GM19238 (cell line): ENCODE results near the gene RP9.
A peak's percentile ranks its signal among the peaks of the same experiment; 100 is the strongest.

Experiments used
- DNase-seq: peaks from one replicate; pipeline ENCODE4 v3.0.0; 2011; ENCODE audit warnings: low spot score; ENCODE audit not compliant: insufficient read length

Gene RP9, protein sequence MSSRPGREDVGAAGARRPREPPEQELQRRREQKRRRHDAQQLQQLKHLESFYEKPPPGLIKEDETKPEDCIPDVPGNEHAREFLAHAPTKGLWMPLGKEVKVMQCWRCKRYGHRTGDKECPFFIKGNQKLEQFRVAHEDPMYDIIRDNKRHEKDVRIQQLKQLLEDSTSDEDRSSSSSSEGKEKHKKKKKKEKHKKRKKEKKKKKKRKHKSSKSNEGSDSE

DNA sequence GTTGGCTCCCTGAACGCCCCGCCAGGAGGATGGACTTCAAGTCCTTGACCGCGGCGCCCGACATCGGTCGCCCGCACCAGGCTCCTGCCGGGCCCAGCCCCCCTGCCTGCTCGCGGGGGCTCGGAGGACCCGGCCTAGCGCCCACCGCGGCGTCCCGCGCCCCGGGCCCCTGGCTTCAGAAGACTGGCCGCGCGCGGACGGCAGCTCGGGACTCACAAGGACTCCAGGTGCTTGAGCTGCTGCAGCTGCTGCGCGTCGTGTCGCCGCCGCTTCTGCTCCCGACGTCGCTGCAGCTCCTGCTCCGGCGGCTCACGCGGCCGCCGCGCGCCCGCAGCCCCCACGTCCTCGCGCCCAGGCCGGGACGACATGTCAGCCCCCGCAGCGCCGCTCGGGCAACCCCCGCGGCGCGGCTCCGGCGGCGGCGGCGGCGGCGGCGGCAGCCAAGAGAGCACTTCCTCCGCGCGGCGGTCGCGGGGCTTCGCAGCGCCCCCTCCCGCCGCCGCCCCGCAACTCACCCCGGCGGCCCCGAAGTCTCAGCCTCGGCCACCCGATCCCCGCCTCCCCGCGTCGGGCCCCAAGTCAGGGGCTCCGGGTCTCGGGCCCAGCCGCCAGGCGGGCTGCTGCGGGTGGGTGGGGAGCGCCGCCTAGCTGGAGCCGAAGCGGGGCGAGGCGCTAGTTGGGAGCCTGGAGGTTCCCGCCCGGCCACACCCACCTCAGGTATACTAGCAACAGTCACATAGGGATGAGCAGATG, at the start of gene RP9:
TSS of gene RP9 (minus strand) at position 400 of the 753 bp plus-strand sequence. CDS start at position 368, 32 bp downstream.
- peak; percentile 72 for DNase-seq

DNA sequence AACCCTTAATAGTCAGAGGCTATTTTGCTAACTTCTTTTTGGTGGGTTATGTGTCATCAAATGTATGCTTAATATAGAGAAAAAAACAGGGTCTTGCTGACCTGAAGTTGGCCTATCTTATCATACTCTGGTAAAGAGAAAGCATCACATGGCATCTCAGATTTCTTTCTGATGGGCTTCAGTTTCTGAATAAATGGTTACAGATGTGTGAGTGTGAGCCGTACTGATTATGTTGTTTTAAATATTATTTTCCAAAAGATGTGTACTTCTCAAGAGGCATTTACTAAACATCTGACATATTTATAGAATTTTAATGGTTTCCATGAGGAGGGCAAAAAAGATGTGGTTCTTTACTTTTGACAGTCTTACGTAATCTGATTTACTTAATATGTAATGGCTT, 48.6 kb upstream of the RP9 start:
- DNase-seq = no peak

DNA sequence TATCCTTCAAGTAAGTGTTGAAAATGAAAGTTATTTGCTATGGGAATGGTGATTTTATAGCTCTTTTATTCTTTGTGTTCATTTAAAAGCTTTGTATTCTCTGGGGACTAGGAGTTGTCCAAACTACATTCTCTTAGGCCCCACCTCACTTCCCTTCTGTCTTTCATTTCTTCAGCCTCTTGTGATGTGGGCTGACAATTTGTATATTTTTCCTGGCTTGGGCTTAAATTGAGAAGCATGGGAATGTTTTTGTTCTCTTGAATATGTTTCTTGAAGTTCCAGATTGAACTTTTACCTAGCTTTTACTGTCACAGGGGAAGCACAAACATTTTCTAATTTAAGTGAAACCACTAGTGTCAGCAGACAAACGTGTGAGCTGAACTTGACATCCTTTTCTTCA, 48.1 kb upstream of the RP9 start:
- no peak for DNase-seq

DNA sequence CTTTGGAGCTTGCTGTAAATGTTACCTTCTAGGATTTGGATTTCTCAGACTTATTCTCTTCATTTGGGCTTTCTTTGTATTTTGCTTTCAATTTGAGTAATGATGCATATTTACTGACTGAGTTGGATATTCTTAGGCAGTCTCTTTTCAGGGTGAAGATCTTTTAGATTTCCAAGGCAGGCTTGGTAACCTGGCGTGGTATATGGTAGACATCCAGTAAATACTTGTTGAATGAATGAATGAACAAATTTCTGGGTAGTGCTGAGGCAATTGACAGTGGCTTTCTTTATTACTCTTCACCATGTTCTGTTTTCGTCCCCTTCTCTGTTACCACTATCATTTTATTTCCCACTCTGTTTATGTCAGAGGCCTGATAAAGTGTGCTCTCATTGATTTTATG, 47.2 kb upstream of the RP9 start:
- no peak for DNase-seq

DNA sequence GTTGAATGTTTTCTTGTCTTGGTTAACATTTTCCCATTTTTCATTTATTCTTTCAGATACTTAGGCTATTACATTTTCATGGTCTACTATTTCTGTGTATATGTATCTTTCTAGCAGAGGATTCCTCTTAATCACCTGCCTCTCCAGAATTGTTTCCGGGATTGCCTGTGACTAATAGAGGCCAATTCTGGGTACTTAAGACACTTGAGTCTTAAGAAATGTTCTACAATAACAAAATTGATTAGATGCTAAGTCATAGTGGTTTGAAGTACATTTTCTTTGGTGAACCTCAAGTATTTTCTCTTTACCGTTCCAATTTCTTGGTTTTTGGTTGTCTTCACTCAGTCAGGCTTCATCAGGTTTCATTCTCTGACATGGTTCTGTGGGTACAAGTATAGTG, 46.6 kb upstream of the RP9 start:
- DNase-seq = no peak

DNA sequence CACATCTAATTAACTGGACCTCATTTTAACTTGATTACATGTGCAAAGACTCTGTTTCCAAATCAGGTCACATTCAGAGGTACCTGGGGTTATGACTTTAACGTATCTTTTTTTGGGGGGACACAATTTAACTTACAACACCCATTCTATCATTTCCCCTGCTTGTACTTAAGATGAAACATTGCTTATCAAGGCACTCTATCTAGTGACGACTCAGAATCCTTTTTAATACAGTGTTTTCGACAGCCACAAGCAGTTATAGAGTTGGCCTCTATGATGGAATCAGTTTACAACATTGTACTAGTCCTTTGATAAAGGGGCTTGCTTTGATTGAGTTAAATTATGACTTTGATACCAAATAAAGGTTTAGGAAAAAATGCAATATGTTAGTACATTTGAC, 42.9 kb upstream of the RP9 start:
- DNase-seq = no peak

DNA sequence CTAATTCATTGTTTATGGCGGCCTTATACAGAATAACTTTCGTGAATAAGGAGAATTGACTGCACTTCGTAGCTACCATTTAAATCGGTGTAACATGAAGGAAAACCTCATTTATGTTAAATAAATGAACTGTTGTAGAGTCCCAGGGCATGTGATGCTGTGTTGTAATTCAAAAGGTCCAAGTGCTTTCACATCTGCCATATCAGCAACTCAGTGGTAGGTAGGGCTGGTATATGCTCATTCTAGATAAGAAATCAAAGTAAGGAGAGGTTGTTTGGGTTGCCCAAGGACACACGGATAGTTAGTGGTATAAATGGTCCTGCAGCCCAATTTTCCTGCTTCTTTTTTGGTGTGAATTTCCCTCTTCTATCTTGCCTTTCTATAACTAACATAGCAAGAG, 36.0 kb upstream of the RP9 start:
- no peak for DNase-seq

DNA sequence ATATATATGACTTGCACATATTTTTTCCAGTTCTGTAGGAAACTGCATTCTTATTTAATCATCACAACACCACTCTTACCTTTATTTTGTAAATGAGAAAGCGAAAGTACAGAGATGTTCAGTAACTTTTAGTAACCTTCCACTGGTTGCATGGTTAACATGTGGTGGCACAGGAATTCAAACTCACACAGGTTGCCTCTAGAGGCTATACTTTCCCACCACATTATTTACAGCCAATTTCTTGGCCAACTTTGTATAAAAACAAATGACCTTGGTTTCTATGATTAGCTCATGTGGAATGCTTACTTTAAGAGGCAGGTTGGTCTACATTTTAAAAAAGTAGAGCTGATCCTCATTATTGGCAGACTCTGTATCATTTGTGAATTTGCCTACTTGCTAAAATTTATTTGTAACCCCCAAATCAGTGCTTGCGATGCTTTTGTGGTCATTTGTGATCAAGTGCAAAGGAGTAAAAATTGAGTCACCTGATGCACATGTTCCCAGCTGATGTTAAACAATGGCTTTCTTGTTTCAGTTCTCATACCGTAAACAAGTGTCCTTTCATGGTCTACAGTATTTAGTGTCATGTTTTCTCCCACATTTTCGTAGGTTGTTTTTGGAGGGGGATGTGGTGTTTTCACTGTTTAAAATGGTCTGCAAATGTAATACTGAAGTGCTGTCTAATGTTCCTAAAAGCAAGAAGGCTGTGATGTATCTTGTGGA, 35.0 kb upstream of the RP9 start:
- no peak for DNase-seq

DNA sequence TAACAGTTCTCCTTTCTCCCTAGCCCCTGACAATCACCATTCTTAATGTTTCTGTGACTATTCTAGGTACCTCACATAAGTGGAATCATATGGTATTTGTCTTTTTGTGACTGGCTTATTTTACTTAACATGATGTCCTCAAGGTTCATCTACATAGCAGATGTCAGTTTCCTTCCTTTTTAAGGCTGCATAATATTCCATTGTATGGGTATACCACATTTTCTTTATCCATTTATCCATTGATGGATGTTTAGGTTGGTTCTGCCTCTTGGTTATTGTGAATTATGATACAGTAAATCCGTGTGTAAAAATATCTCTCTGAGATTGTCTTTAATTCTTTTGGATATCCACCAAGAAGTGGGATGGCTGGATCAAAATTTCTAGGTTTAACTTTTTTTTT, 33.4 kb upstream of the RP9 start:
- DNase-seq = no peak

DNA sequence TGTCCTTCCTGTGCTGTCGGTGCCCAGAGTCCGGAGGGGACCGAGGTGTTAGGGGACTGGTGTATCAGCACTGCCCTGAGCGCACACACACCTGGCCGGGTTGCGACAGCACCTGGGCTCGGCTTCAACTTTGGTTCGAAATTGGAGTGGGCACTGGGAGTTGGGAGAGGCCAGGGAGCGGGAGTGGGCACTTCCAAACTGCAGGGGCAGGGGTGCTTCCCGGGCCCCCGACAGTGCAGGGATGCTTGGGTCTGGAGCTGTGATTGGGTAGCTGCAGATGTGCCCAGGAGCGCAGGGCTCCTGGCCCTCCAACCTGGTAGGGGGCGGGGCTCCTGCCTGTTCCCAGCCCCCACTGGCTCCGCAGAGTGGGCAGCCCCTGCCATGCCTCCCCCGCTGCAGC, 27.9 kb upstream of the RP9 start:
- no peak for DNase-seq

DNA sequence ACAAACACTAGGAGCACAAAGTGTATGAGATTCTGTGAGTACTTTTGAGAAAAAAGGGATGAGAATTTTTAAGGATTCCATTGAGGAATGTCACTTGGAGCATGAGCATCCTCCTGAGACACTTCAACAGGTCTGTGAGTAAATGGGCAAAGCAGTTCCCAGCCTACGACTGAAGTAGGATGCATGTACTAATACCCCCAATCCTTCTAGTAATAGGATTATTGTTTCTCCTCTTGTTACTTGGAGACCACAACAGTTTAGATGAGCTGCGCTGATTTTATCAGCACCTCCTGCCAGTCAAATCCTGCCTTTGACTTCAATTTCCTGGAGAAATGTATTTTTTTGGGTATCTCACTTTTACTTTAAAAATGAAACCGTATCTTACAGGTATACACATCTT, 21.0 kb upstream of the RP9 start:
- DNase-seq = no peak

DNA sequence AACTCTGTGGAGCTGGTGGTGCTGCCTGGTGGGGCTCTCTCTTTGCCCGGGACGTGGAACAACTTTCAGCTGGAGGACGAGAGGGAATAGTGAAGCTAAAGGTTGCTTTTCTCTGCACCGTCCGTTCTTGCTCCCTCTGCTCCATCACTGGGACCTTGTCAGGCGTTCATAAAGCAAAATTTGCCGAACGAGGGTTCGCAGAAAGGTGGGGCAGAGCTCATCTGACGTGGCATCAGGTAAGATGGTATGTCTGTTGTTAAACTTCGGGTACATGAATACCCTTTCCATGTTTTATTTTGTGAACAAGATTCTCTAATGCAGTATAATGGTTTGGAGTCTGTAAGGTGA, 20.6 kb upstream of the RP9 start:
- no peak for DNase-seq

DNA sequence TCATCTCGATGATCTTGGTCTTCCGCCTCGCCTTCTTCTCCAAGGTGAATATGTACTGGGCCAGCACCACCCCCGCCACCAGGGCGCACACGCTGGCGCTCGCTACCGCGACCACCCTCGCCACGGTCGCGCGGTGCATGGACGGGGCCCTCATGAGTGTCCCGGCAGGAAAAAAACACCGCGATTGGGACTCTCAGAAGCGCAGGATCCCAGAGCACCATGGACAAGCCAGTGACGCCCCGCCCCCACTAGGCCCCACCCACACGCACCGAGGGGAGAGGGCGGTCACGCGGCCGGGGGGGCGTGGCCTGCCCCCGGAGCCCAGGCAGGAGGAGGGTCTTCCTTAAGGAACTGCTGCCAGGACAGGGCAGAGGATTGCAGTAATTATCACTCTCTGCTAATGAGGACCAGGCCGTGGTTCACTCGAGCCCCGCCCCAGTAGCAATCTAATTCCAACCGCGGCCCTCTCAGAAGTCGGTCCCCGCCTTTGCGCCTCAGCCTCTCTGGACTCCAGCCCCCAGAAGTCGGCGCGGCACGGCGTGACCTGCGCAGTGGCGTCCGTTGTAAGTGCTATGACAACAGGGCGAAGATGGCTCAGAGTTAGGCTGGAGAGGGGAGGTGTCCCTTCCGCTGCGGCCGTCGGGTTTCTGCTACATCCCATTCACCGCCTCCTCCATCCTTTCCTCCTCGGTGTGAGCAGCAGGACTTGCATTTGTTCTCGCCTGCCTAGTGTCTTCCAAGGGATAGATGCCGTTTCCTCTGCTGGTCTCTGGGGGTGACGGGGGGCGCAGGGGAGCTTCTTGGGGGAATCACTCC, 20.0 kb upstream of the RP9 start, which contains the start of gene BBS9:
TSS of gene BBS9 (plus strand) at position 575 of the 816 bp plus-strand sequence. CDS start 16,689 bp downstream, outside the sequence.
- DNase-seq = peak; percentile 88

DNA sequence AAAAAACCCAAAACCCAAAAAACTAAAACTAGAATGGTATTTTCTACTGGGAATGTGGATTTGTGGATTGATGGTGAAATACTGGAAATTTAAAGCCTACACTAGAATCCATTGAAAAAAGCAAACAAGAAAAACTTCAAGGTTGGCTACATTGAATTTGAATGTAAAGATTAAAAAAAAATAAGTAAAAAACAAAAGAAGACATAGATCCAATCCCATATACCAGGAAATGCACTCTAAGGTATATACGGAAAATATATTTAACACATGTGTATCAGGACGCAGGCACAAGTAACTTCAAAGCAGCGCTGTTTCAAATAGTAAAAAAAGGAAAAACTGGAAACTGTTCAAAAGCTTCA, 19.4 kb upstream of the RP9 start:
- no peak for DNase-seq

DNA sequence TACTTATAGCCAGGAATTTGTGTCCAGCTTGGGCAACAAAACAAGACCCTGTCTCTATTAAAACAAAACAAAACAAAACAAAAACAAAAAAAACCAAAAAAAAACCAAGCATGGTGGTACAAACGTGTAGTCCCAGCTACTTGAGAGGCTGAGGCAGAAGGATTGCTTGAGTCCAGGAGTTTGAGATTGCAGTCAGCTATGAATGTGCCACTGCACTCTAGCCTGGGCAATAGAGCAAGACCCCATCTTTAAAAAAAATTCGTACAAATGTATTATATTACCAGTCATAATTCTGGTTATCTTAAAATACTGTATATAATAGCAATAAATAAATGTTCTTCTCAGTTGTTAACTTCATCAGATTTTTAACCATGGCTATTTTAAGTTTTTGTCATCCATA, 17.9 kb upstream of the RP9 start:
- no peak for DNase-seq

DNA sequence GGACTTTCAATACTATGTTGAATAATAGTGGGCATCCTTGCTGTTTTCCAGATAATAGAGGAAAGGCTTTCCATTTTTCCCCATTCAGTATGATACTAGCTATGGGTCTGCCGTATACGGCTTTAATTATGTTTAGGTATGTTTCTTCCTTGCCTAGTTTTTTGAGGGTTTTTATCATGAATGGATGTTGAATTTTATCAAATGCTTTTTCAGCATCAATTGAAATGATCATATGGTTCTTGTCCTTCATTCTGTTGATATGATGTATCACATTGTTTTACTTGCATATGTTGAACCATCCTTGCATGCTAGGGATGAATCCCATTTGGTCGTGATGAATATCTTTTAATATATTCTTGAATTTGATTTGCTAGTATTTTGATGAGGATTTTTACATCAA, 9.2 kb upstream of the RP9 start:
- no peak for DNase-seq

DNA sequence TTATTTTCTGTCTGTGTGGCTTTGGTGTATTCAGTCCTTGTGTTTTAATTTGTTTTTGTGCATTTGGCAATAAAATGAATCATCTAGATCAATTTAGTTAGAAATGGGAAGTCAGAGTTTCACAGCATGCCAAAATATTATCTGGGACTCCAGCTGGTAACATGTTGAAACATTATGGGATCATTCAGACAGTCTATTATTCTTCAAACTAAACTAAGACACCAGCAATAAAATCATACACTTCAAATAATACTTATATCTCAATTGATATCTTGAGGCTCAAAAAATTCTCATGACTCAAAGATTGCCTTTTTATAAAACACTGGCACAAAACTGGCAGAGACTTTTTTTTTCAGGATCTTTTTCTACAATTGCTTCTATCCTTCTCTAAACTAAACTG, 5.8 kb upstream of the RP9 start:
- no peak for DNase-seq

DNA sequence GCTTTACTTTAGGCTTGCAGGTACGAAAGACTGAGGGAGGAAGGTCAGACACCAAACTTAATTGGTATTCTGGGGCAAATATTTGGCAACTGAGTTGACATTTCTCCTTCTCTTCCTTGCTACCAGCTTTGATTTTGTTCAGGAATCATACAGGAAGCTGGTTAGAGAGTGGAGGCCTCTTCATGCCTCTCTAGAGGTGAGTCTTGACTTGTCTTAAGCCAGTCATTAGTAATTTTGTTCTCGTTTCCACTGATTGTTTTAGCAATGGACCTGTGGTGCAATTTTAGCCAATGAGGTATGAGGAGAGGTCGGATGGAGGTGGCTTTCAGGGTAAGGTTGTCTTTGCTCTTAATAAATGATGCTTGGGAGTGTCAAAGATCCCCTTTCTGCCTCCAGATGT, 2.4 kb upstream of the RP9 start:
- DNase-seq = no peak

DNA sequence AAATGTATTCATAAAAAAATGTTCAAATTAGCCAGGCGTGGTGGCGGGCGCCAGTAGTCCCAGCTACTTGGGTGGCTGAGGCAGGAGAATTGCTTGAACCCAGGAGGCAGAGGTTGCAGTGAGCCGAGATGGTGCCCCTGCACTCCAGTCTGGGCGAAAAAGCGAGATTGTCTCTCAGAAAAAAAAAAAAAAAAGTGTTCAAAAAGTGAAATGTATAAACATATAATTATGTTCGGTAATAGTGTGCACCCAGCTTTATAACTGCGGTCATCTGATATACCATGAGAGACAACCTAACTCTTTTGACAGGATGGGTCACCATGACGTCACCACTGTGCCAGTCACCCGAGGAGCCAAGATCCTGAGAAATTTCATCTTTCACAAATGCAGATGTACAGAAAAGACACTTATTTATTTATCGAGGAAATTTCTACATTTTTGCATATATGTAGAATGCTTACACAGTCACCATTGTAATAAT, 594 bp upstream of the RP9 start:
- DNase-seq = no peak

DNA sequence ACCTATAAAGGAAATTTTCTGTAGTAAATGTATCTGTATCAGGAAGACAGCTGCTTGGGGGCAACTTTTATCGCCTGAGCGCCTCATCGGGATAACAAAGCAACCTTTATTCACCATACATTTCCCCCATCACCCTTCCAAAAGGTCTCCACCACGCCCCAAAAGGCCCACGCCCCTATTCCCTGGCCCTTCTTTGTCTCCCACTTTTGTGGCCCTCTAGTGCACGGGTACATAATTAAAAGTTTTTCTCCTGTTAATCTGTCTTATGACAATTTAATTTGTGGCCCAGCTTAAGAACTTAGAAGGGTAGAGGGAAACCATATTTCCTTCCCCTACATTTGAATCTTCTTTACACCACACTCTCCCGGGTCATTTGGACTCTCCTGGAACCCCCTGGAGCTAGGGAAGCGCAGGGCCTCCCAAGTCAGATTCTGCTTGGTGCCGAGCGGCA, 625 bp downstream of the RP9 start:
- DNase-seq = no peak
